HTR-8/SVneo (cell line): Measurements from ENCODE around the gene FMNL2.
"Not testable (repeated sequence)": the region's sequence is repeated elsewhere in the genome, so short reads cannot be mapped to it uniquely, and the experiment has no call there.

Source experiments
- DNase-seq: peaks from one replicate; pipeline ENCODE4 v3.0.0; 2011; ENCODE audit warnings: low spot score, mixed read lengths; ENCODE audit not compliant: insufficient read length
- FAIRE-seq: peaks from 2 replicates; lab custom pipeline; 2011; peaks lifted over from hg19 to GRCh38; lab: Jason Lieb, UNC

Gene FMNL2

DNA sequence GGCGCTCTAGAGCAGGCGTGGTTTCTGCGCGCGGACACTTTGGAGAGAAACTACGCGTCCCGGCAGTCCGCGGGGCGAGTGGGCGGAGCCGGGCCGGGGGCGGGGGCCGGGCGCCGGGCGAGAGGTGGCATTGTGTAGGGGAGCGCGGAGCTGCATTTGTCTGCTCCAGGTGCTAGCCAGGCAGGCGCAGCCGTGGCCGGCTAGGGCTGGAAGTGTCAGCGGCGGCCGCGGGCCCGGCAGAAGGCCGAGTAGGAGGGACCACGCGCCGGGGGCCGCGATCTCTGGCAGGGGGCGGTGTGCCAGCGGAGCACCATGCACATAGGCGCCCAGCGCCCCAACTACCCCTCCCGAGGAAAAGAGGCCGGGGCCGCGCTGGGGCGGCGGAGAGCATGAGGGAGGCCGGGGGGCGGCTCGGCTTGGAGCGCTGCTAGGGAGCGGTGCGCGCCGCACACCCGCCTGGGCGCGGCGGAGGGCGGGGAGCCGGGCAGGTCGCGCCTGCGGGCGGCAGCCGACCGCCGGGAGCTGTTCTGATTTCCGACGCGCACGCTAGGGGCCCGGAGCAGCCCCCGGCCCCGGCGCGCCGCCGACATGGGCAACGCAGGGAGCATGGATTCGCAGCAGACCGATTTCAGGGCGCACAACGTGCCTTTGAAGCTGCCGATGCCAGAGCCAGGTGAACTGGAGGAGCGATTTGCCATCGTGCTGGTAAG is at the start of gene FMNL2:
FMNL2 (plus strand) TSS at position 159 of the 710 bp plus-strand sequence.
- no peak for FAIRE-seq
- DNase-seq = peak; percentile 89

- FAIRE-seq = no peak
- DNase-seq = no peak
These were observed 42.0 kb upstream of the FMNL2 start for GRCh38 chr2:152292991-152293390.

DNA sequence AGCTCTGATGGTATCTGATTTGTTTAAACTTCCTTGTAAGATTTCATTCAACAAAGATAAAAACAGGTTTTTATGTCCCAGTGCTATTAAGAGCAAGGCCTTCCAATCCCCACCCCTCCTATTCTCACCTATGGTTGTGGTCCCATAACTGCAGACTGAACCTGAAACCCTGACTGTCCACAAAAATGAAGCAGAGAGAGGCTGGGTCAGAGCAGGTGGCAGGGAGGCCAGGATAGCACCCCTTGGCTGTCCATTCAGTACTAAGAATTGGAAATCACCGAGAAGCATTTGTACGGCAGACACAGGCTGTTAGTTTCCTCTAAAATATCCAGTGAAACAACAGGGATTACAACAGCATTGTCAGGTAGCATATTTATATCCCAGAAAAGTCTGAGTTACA is 37.3 kb upstream of the FMNL2 start:
- DNase-seq = no peak
- FAIRE-seq = no peak

- FAIRE-seq (no peak), DNase-seq (no peak)
These were observed 36.2 kb upstream of the FMNL2 start for GRCh38 chr2:152298754-152299153.

GRCh38 chr2:152301131-152301530 is 33.8 kb upstream of the FMNL2 start:
- DNase-seq (no peak), FAIRE-seq (no peak)

- DNase-seq = no peak
- no peak for FAIRE-seq
These were observed 31.0 kb upstream of the FMNL2 start for GRCh38 chr2:152303951-152304350.

DNA sequence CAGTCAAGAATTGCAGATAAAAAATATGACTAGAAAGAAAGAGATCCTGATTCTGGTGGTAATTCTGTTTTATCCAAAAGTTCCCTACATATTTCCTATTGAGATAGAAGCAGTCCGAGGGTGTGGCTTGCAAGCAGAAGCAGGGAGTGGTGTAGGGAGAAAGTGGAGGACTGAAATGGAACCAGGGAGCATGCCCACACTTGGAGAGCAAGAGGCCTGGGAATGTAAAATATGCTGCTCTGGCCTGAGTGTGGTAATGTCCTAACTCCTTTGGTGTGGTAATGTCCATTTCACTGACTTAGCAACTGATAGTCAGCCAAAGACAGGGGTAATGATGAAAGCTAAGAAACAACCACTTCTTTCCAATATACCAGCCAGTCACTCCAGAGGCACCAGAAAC is 30.1 kb upstream of the FMNL2 start:
- FAIRE-seq (no peak), DNase-seq (no peak)

DNA sequence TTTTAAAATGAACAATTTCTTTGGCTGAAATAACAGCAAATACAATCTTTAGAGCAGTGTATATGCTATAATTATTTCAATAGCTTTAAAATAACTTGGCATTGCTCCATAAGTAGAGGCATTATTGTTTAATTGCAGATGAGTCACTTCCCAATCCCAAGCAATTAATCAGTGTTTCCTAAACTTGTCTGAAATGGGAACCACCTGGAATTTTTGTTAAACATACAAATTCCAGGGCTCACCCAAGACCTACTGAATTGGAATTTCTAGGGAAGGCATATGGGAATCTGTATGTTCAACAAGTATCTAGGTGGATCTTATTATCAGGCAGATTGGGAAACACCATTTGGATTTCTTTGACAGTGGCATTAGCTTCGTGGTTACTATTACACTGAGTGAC is 27.1 kb upstream of the FMNL2 start:
- DNase-seq (no peak), FAIRE-seq (no peak)

DNA sequence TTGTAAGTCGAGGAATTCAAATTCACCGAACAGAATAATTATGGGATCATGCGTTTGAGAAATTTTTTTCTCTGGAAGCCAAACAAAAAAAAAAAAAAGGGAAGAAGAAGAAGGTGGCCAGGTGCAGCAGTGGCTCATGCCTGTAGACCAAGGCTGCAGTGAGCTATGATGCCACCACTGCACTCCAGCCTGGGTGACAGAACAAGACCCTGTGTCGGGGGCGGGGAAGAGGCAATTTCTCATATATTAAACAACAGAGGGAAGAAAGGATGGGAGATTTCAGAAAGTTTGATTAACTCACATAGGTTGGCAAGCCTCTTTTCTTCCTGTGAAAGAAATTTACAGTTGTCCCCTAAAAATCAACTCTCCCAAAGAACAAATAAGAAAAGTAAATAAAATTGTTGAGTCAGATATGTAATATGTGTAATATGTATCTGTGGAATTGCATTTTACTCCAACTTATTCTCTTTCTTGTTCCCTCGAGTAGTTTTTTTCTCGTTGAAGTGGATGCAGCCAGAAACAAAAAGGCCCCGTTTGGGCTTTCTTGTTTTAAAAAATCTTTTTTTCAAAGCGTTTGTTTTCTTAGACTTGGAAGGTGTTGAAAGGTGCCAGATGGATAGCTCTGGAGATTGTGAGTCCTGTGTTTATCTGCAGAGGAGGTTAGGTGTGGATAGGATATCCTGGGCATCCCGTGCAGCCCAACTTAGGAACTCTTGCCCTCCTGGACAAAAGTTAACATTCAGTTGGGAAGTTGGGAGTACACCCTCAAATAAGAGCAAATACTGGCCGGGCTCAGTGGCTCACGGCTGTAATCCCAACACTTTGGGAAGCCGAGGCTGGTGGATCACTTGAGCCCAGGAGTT is 25.4 kb upstream of the FMNL2 start:
- FAIRE-seq = no peak

GRCh38 chr2:152319822-152320570 is 15.0 kb upstream of the FMNL2 start:
- DNase-seq (no peak), FAIRE-seq (no peak)

More for the DNA sequence above, 25.4 kb upstream of the FMNL2 start:
- DNase-seq = no peak

DNA sequence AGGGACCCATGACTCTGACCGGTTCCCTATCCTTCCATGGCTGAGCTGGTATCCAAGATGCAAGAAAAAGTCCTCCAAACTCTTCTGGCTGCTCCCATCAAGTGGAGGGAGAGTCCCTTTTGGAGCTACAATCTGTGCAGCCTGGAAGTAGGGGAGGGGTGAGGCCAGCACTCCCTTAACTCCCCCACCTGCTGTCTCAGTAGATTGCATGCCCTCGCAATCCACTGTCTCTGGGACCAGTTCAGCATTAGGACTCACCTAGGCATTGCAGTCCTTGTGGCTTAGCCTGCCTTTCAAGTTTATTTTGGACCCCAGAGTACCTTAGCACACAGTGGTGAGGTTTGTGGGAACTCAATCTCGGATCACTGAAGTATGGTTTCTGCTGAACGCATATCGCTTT is 14.2 kb upstream of the FMNL2 start:
- FAIRE-seq (no peak), DNase-seq (no peak)

DNA sequence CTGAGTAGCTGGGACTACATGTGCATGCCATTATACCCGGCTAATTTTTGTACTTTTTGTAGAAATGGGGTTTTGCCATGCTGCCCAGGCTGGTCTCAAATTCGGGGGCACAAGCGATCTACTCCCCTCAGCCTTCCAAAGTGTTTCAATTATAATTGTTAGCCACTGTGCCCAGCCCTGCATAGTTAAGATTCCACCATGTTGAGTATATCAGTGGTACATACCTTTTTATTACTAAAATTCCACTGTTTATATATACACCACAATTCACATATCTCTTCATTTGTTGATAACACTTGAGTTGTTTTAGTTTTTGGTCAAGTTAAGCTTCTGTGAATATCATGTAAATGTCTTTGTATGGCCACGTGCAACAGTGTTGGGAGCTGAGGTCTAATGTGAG is 12.8 kb upstream of the FMNL2 start:
- FAIRE-seq = no peak
- DNase-seq = no peak

DNA sequence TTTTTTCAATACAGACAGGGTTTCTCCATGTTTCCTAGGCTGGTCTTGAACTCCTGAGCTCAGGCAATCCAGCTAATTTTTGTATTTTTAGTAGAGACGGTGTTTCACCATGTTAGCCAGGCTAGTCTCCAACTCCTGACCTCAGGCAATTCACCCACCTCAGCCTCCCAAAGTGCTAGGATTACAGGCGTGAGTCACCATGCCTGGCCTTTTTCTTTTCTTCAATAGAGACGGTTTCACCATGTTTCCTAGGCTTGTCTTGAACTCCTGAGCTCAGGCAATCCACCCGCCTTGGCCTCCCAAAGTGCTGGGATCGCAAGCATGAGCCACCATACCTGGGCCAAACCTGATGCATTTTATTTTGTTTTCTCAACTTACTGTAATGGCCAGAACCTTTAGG is 9.8 kb upstream of the FMNL2 start:
- not testable (repeated sequence) for FAIRE-seq, DNase-seq

DNA sequence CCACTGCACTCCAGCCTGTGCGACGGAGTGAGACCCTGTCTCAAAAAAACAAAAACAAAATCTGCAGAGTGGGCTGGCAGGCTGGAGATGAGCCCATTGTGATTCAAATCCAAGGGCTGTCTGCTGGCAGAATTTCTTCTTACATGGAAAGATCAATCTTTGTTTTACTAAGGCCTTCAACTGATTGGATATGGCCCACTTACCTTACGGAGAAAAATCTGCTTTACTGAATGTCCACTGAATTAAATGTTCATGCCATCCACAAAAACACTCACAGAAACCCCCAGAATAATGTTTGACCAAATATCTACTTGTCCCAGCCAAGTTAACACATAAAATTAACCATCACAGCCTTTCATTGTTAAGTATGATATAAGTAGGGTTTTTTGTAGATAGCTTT is 8.3 kb upstream of the FMNL2 start:
- no peak for FAIRE-seq
- DNase-seq = no peak

- DNase-seq = no peak
- no peak for FAIRE-seq
These were observed 7.0 kb upstream of the FMNL2 start for GRCh38 chr2:152328013-152328412.

DNA sequence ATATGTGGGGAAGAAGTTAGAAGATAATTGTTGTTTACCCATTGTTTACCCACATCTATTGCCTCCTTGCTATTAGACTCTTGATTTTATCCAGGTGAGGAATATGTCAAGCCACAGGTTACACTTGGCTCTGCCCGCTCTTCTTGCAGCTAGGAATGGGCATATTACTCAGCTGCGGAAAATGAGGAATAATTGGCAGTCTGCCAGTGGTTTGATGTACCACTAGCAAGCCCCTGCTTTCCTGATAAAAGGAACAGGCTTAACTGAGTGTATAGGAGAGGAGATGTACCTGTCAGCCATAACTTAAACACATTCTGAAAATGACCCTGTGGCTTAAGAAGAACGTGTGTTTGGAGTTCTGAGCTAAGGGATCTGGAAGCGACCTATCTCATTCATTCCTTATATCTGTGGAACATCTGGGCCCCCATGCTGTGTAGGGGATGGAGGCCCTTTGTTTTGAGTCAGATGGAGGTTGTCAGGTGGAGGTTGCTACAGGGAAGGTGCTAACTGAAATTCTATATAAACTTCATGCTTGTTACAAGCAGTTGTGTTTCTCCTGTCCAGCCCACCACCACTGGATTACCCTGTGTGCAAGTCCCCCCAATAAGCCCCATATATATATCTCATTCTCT is 4.6 kb upstream of the FMNL2 start:
- no peak for DNase-seq
- FAIRE-seq = no peak

DNA sequence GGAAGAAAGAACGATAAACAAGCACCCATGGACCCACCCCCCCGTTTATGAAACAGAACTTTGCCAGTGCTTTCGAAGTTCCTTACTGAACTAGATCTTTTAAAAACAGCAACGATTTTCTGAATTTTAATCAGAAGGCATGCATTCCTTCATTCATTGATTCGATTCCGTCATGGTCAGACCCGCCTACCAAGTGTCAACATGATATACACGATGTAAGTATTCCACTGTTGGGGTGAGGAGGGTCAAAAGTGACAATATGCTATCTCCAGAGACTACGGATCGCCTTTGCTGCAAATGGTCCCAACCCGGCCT is 316 bp upstream of the FMNL2 start:
- FAIRE-seq (peak; percentile 74), DNase-seq (no peak)

DNA sequence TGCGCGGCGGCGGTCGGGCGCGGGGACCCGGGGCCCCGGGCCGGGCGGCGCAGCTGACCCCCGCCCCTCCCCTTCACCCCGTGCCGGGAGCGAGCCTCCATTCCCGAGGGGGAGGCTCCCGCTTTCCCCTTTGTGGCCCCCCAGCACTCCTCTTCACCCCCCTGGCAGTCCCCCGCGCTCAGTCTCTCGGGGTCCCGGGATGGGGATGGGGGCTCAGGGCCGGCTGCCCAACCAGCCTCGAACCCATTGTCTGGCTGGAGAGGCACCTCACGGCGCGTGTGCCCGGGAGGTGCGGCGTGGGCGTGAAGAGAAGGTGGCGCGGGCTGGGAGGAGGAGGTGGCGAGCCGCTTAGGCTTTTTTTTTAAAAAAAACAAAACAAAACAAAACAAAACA is 748 bp downstream of the FMNL2 start:
- DNase-seq (peak; percentile 5), FAIRE-seq (no peak)

GRCh38 chr2:152336119-152336853 is 1.3 kb downstream of the FMNL2 start:
- FAIRE-seq (no peak), DNase-seq (peak; percentile 37)
